Loucy (cell line): Measurements from ENCODE around the gene PCSK5.

Source experiments
- EZH2phosphoT487 ChIP-seq: fragments of 200-600 bp; IDR thresholded peaks from 2 replicates; pipeline ENCODE4 v1.6.1; 2018; ENCODE audit warnings: antibody characterized with exemption, mild to moderate bottlenecking, moderate library complexity, borderline replicate concordance
- TF ChIP-seq, protein P1 (sequence below): fragments of 200-600 bp; sonication (generic); conservative IDR thresholded peaks from 2 replicates; pipeline ENCODE4 v1.5.1; 2014; ENCODE audit warnings: mild to moderate bottlenecking, antibody characterized with exemption, low read length

DNA sequence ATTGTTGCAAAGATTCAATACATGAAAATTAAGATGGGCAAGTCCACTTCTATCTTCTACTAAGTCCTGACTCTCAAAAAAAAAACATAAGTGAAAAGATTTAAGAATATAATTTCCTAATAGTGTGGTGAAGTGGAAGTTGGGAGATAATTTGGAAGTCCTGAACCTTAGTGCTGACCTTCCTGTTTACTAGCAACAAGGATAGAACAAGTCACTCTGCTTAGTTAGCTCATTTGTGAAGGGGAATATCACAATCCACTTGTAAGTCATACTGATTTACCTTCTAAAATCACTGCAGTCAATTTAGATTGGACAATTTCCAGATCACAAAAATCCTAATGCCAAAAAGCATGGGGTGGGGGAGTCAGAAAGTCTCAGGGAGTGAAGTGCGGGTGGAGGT is 43.4 kb upstream of the PCSK5 start:
- TF ChIP-seq, protein P1, sequence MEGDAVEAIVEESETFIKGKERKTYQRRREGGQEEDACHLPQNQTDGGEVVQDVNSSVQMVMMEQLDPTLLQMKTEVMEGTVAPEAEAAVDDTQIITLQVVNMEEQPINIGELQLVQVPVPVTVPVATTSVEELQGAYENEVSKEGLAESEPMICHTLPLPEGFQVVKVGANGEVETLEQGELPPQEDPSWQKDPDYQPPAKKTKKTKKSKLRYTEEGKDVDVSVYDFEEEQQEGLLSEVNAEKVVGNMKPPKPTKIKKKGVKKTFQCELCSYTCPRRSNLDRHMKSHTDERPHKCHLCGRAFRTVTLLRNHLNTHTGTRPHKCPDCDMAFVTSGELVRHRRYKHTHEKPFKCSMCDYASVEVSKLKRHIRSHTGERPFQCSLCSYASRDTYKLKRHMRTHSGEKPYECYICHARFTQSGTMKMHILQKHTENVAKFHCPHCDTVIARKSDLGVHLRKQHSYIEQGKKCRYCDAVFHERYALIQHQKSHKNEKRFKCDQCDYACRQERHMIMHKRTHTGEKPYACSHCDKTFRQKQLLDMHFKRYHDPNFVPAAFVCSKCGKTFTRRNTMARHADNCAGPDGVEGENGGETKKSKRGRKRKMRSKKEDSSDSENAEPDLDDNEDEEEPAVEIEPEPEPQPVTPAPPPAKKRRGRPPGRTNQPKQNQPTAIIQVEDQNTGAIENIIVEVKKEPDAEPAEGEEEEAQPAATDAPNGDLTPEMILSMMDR = no peak
- TF ChIP-seq EZH2phosphoT487 = no peak
